ENCODE measurements around the gene BMPR1A.

DNA sequence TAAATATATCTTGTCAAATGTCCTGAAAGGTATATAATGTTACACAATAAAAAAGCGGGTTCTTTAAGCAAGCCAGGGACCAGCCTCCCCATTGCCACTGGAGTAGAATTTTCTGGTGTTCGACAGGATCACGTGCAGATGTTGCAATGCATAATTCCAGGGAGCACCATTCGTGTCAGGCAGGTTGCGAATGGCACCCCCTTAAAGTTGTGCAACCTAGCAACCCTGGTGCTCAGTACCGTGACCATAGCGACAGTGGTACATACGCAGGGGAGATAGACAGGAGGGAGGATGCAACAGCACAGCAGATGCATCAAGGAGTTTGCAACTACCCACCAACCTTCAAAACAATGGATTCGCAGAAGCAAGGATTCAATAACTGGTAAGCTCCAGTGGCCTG lies 6.6 kb upstream of the BMPR1A start:
- TF ChIP-seq, protein P1, sequence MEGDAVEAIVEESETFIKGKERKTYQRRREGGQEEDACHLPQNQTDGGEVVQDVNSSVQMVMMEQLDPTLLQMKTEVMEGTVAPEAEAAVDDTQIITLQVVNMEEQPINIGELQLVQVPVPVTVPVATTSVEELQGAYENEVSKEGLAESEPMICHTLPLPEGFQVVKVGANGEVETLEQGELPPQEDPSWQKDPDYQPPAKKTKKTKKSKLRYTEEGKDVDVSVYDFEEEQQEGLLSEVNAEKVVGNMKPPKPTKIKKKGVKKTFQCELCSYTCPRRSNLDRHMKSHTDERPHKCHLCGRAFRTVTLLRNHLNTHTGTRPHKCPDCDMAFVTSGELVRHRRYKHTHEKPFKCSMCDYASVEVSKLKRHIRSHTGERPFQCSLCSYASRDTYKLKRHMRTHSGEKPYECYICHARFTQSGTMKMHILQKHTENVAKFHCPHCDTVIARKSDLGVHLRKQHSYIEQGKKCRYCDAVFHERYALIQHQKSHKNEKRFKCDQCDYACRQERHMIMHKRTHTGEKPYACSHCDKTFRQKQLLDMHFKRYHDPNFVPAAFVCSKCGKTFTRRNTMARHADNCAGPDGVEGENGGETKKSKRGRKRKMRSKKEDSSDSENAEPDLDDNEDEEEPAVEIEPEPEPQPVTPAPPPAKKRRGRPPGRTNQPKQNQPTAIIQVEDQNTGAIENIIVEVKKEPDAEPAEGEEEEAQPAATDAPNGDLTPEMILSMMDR (IDR thresholded peaks at IDR 0.05) = no peak
- TF ChIP-seq POLR2A (IDR thresholded peaks at IDR 0.05) = no peak
